Lung (tissue), 12 donors: ENCODE results near the gene EHBP1. TPM values are rescaled to one million over a fixed set of nuclear protein-coding genes. Genes with fewer than 3 reads are reported as not detected.
"Not testable (repeated sequence)": the region's sequence is repeated elsewhere in the genome, so short reads cannot be mapped to it uniquely, and the experiment has no call there.

ENCODE experiments used
- ATAC-seq: fragments of 200-7000 bp; cut with Tn5 transposase; one replicate; pipeline ENCODE4 v1.9.1; 2020; ENCODE audit warnings: moderate number of reproducible peaks; ENCODE audit not compliant: insufficient read depth, low FRiP score
- DNase-seq, 3 donors: peaks; one replicate each; pipeline ENCODE4 v3.0.0-alpha.2; 2013 to 2017
- H3K27ac ChIP-seq, 2 donors: one replicate each; pipeline ENCODE4 v1.5.1; 2013; ENCODE audit warnings: mild to moderate bottlenecking in 2 of 2, moderate library complexity in 2 of 2, control low read depth in 1 of 2, inconsistent platforms in 1 of 2, low read depth in 1 of 2, low read length in 1 of 2
- H3K27me3 ChIP-seq, 3 donors: one replicate each; pipeline ENCODE4 v1.5.1; 2013; ENCODE audit warnings: low read length in 2 of 3; ENCODE audit not compliant: control insufficient read depth in 3 of 3, insufficient read depth in 3 of 3
- H3K36me3 ChIP-seq, 4 donors: one replicate each; pipeline ENCODE4 v1.5.1; 2013; ENCODE audit warnings: low read length in 4 of 4, mild to moderate bottlenecking in 1 of 4, moderate library complexity in 1 of 4; ENCODE audit not compliant: control insufficient read depth in 4 of 4, insufficient read depth in 4 of 4
- H3K4me1 ChIP-seq, 5 donors: one replicate each; pipeline ENCODE4 v1.5.1; 2013; ENCODE audit warnings: low read length in 5 of 5, mild to moderate bottlenecking in 2 of 5, moderate library complexity in 1 of 5; ENCODE audit not compliant: control insufficient read depth in 5 of 5, insufficient read depth in 5 of 5
- H3K4me3 ChIP-seq: one replicate; pipeline ENCODE4 v1.5.1; 2013; ENCODE audit warnings: mild to moderate bottlenecking, control low read depth, moderate library complexity
- H3K9ac ChIP-seq, 2 donors: one replicate each; pipeline ENCODE4 v1.5.1; 2013; ENCODE audit warnings: low read length in 2 of 2, control low read depth in 1 of 2; ENCODE audit not compliant: insufficient read depth in 1 of 2
- H3K9me3 ChIP-seq, 4 donors: one replicate each; pipeline ENCODE4 v1.5.1; 2013; ENCODE audit warnings: low read length in 3 of 4, mild to moderate bottlenecking in 1 of 4, moderate library complexity in 1 of 4; ENCODE audit not compliant: control insufficient read depth in 4 of 4, insufficient read depth in 3 of 4
- WGBS, 2 donors: extraction: QIAGEN DNeasy Blood & Tissue Kit; methylation state at CpG; one replicate each; pipeline ENCODE4 v1.1.7; 2013; 5-methylcytosine and 5-hydroxymethylcytosine counted together
- polyA plus RNA-seq, 2 donors: library from polyadenylated mRNA; stranded (reverse); fragments of 200-250 nt; gene quantifications; one replicate each; pipeline ENCODE4 v1.2.1, GENCODE V29; 2013
- total RNA-seq, 2 donors: library from RNA; depleted of rRNA in 1 of 2; stranded (reverse); fragments of >200 nt in 1 of 2; gene quantifications; one replicate each; pipeline ENCODE4 v1.2.1, GENCODE V29; 2014 to 2021
- TF ChIP-seq, protein P1 (sequence below): IDR thresholded peaks from 2 replicates; pipeline ENCODE4 v1.5.1; 2012; ENCODE audit warnings: mild to moderate bottlenecking; ENCODE audit errors: control extremely low read depth, extremely low read depth
- donor health status: control.
- donor health status: control.
- donor health status: Bipolar disorder and iron deficiency.
- donor health status: healthy.
- donor health status: DM: yes; HTN: yes; CAD: no.

EHBP1 gene
- total and polyA plus RNA-seq, 4 donors = 7.9 to 83.2 (median 22.7) TPM

DNA sequence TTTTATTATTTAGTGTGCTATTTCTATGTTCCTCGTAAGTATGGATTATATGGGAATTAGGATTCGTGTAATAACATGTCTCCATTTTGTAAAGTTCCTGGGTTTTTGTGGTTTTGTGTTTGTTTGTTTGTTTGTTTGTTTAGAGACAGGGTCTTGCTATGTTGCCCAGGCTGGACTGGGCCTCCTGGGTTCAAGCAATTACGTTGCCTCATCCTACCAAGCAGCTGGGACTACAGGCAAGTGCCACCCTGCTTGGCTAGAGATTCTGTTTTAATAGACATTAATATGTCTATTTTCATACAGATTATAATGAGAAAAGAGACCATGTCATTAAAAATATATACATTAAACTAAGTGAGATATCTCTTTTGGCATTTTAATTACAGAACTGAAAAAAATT lies 309.9 kb downstream of the EHBP1 start:
- 96 to 98% methylated on average over 3 of the region's 3 CpGs for WGBS, 2 donors
- Histone ChIP-seq H3K27me3 (no peaks in the 10 kb centered on the region), H3K27ac (no peak overlapping the region), H3K4me1 (peaks cover 0 to 3% (median 0%) of the 10 kb centered on the region in 5 donors), H3K4me3 (no peak overlapping the region), H3K9me3 (peaks cover 0 to 2% (median 0%) of the 10 kb centered on the region in 4 donors), H3K9ac (no peak overlapping the region), H3K36me3 (peaks cover 0 to 5% (median 2%) of the 10 kb centered on the region in 4 donors)
- TF ChIP-seq, protein P1, sequence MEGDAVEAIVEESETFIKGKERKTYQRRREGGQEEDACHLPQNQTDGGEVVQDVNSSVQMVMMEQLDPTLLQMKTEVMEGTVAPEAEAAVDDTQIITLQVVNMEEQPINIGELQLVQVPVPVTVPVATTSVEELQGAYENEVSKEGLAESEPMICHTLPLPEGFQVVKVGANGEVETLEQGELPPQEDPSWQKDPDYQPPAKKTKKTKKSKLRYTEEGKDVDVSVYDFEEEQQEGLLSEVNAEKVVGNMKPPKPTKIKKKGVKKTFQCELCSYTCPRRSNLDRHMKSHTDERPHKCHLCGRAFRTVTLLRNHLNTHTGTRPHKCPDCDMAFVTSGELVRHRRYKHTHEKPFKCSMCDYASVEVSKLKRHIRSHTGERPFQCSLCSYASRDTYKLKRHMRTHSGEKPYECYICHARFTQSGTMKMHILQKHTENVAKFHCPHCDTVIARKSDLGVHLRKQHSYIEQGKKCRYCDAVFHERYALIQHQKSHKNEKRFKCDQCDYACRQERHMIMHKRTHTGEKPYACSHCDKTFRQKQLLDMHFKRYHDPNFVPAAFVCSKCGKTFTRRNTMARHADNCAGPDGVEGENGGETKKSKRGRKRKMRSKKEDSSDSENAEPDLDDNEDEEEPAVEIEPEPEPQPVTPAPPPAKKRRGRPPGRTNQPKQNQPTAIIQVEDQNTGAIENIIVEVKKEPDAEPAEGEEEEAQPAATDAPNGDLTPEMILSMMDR = no peak
- DNase-seq = no peak
- no peak for ATAC-seq

DNA sequence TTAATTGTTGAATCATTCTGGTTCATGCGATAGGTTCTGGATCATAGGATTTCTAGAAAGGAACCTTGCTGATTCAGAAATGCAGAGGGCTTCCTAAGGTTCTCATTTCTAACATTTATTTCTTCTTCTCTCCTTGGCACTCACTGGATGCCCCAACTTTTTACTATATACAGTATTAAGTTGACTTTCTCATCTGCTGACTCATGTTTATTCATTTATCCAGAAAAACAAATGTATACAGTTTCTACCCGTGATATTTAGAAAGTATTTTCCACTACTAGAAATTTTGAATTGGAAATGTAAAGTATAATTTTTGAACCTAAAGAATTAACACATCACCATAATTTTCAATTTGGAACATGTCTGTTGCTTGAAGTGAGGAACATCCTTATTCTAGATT lies 312.9 kb downstream of the EHBP1 start:
- H3K27me3 ChIP-seq = no peaks in the 10 kb centered on the region
- H3K9ac ChIP-seq = no peak overlapping the region
- H3K27ac ChIP-seq = no peak overlapping the region
- H3K9me3 ChIP-seq = peaks cover 0 to 2% (median 0%) of the 10 kb centered on the region in 4 donors
- no peak for DNase-seq
- H3K4me3 ChIP-seq = no peak overlapping the region
- no peak for ATAC-seq
- H3K36me3 ChIP-seq = peaks cover 0 to 5% (median 3%) of the 10 kb centered on the region in 4 donors
- no peaks in the 10 kb centered on the region for H3K4me1 ChIP-seq
- TF ChIP-seq, protein P1 = no peak
- 95 to 96% methylated on average over 2 of the region's 2 CpGs for WGBS, 2 donors

DNA sequence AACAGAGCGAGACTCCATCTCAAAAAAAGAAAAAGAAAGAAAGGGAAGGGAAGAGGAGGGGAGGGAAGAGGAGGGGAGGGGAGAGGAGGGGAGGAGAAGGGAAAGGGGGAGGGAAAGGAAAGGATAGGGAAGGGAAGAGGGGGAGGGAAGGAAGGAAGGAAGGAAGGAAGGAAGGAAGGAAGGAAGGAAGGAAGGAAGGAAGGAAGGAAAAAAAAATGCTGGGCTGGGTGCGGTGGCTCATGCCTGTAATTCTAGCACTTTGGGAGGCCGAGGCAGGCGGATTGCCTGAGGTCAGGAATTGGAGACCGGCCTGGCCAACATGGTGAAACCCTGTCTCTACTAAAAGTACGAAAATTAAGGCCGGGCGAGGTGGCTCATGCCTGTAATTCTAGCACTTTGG lies 314.2 kb downstream of the EHBP1 start:
- not testable (repeated sequence) for ATAC-seq, H3K27ac ChIP-seq, DNase-seq, H3K9ac ChIP-seq, H3K36me3 ChIP-seq, H3K27me3 ChIP-seq, H3K4me1 ChIP-seq, H3K4me3 ChIP-seq, H3K9me3 ChIP-seq
- 91 to 96% methylated on average over 8 of the region's 8 CpGs for WGBS, 2 donors

DNA sequence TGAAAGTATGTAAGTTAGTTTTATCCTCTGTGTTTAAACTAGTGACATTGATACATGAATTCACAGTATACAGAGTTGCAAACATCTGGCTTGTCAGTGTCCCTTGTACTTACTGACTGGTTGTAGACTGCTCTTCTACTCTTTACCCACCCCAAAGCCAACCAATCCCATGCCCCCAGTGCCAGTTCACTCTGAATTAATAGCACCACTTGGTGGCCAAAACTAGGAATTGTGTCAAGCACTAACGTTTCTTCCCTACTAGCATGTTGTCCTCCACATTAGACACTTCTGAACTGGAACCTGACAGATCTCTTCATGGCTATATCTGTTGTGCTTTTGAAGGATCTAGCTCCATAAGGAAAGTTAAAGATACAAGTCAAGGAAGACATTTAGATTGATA lies 317.9 kb downstream of the EHBP1 start:
- 0 to 24% methylated on average over 1 of the region's 1 CpG for WGBS, 2 donors
- Histone ChIP-seq H3K27me3 (no peaks in the 10 kb centered on the region), H3K36me3 (peaks cover 0 to 10% (median 4%) of the 10 kb centered on the region in 4 donors), H3K9ac (no peak overlapping the region), H3K4me3 (no peak overlapping the region), H3K27ac (no peak overlapping the region), H3K4me1 (no peaks in the 10 kb centered on the region), H3K9me3 (no peaks in the 10 kb centered on the region)
- ATAC-seq = no peak
- TF ChIP-seq, protein P1 = no peak
- no peak for DNase-seq
